Kidney (tissue), 14 donors: ENCODE measurements around the gene KIF12. TPM values are rescaled to one million over a fixed set of nuclear protein-coding genes. Genes with fewer than 3 reads are reported as not detected.
"Not testable (repeated sequence)": the region's sequence is repeated elsewhere in the genome, so short reads cannot be mapped to it uniquely, and the experiment has no call there.

Source experiments
- DNase-seq, 5 donors: peaks; one replicate each; pipeline ENCODE4 v3.0.0-alpha.2; 2013 to 2020
- FAIRE-seq: peaks from 2 replicates; lab custom pipeline; 2012; peaks lifted over from hg19 to GRCh38; lab: Jason Lieb, UNC
- H3K27ac ChIP-seq, 2 donors: one replicate each; pipeline ENCODE4 v1.7.0; 2013; ENCODE audit warnings: low read depth in 2 of 2, low read length in 2 of 2, inconsistent platforms in 1 of 2
- H3K27me3 ChIP-seq: one replicate; pipeline ENCODE4 v1.7.1; 2013; ENCODE audit warnings: low read length, inconsistent platforms; ENCODE audit not compliant: control insufficient read depth, insufficient read depth
- H3K36me3 ChIP-seq, 3 donors: one replicate each; pipeline versions ENCODE4 v1.7.0 to v1.7.1; 2013; ENCODE audit warnings: low read length in 3 of 3, control low read depth in 1 of 3, inconsistent platforms in 1 of 3; ENCODE audit not compliant: insufficient read depth in 3 of 3, control insufficient read depth in 2 of 3
- H3K4me1 ChIP-seq, 3 donors: one replicate each; pipeline versions ENCODE4 v1.7.0 to v1.7.1; 2013; ENCODE audit warnings: low read length in 3 of 3, inconsistent platforms in 1 of 3, low read depth in 1 of 3; ENCODE audit not compliant: control insufficient read depth in 2 of 3, insufficient read depth in 2 of 3
- H3K4me3 ChIP-seq, 3 donors: one replicate each; pipeline versions ENCODE4 v1.7.0 to v1.8.1; 2013; ENCODE audit warnings: low read length in 3 of 3, control low read depth in 1 of 3, inconsistent platforms in 1 of 3
- H3K9ac ChIP-seq, 3 donors: one replicate each; pipeline versions ENCODE4 v1.7.0 to v1.7.1; 2013; ENCODE audit warnings: low read length in 3 of 3, control low read depth in 1 of 3, inconsistent platforms in 1 of 3
- H3K9me3 ChIP-seq, 3 donors: one replicate each; pipeline versions ENCODE4 v1.7.0 to v1.7.1; 2013; ENCODE audit warnings: low read length in 3 of 3, control low read depth in 1 of 3, inconsistent platforms in 1 of 3; ENCODE audit not compliant: control insufficient read depth in 2 of 3, insufficient read depth in 1 of 3
- intact Hi-C: fragments of 100-400 bp; cut with DNase I; formaldehyde crosslinking; loops from one replicate; pipeline ENCODE4 v1.11.1; 2022
- polyA plus RNA-seq: library from polyadenylated mRNA; stranded (reverse); fragments of 350-450 nt; fragmentation: Illumina TruSeq; extraction: RNeasy Lipid Tissue Mini Kit (QIAGEN cat#74804); gene quantifications from one replicate; pipeline ENCODE4 v1.2.3, GENCODE V29; 2014; ENCODE audit warnings: low read depth, low replicate concordance; ENCODE audit not compliant: insufficient read depth
- total RNA-seq: library from RNA; stranded (reverse); fragmentation: NEBNext Ultra II Directional; extraction: Animal tissue kit (Norgen Biotek cat#: 25700); gene quantifications from one replicate; pipeline ENCODE4 v1.2.1, GENCODE V29; 2021
- TF ChIP-seq, protein P1 (sequence below): IDR thresholded peaks from 3 replicates; pipeline ENCODE4 v1.5.1; 2012; ENCODE audit warnings: mild to moderate bottlenecking, moderate library complexity, borderline replicate concordance; ENCODE audit not compliant: insufficient read depth; ENCODE audit errors: extremely low read depth
- donor health status: control.
- donor health status: control.
- donor health status: control.
- donor health status: control.
- donor health status: control.
- donor health status: DM: yes; HTN: yes; CAD: no.
- donor health status: Normal renal cell carcinoma (clear cell type).

Gene KIF12
- total and polyA plus RNA-seq, 2 donors from 2014 or later = 155 to 202 TPM

DNA sequence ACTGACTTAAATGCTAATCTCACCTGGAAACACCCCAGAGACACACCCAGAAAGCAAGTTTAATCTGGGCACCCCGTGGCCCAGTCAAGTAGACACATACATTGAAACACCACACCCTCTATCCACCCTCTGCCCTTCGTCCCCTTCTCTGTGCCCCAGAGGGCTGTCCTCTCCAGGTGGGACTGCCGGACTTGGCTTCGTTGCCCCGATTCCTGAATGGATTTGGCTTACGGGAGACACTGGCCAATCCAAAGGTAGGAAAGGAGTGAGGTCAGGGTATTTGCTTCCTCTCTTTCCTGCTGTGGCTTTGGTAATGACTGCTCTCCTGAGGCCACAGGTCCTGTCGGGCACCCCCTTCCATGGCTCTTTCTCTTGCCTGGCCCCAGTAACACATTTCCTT is 31.0 kb upstream of the KIF12 start:
- Histone ChIP-seq H3K9me3 (peaks cover 0 to 8% (median 0%) of the 10 kb centered on the region in 3 donors), H3K27me3 (no peaks in the 10 kb centered on the region), H3K27ac (no peak overlapping the region), H3K4me3 (no peak overlapping the region), H3K9ac (no peak overlapping the region), H3K4me1 (no peaks in the 10 kb centered on the region), H3K36me3 (no peaks in the 10 kb centered on the region)
- DNase-seq = peak in 1 of 5 donors; percentile 38
- TF ChIP-seq, protein P1, sequence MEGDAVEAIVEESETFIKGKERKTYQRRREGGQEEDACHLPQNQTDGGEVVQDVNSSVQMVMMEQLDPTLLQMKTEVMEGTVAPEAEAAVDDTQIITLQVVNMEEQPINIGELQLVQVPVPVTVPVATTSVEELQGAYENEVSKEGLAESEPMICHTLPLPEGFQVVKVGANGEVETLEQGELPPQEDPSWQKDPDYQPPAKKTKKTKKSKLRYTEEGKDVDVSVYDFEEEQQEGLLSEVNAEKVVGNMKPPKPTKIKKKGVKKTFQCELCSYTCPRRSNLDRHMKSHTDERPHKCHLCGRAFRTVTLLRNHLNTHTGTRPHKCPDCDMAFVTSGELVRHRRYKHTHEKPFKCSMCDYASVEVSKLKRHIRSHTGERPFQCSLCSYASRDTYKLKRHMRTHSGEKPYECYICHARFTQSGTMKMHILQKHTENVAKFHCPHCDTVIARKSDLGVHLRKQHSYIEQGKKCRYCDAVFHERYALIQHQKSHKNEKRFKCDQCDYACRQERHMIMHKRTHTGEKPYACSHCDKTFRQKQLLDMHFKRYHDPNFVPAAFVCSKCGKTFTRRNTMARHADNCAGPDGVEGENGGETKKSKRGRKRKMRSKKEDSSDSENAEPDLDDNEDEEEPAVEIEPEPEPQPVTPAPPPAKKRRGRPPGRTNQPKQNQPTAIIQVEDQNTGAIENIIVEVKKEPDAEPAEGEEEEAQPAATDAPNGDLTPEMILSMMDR = no peak
- FAIRE-seq = no peak
- intact Hi-C loops = no loop called here

DNA sequence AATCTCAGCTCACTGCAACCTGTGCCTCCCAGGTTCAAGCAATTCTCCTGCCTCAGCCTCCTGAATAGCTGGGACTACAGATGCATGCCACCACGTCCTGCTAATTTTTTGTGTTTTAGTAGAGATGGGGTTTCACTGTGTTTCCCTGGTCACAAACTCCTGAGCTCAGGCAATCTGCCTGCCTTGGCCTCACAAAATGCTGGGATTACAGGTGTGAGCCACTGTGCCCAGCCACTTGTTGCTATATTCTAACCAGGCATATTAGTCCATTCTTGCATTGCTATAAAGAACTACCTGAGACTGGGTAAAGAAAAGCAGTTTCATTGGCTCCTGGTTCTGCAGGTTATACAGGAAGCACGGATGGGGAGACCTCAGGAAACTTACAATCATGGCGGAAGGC is 29.7 kb upstream of the KIF12 start:
- H3K4me3 ChIP-seq, FAIRE-seq, H3K27ac ChIP-seq, H3K9ac ChIP-seq, H3K36me3 ChIP-seq, H3K4me1 ChIP-seq, DNase-seq, H3K27me3 ChIP-seq, H3K9me3 ChIP-seq, intact Hi-C loops: not testable (repeated sequence)

DNA sequence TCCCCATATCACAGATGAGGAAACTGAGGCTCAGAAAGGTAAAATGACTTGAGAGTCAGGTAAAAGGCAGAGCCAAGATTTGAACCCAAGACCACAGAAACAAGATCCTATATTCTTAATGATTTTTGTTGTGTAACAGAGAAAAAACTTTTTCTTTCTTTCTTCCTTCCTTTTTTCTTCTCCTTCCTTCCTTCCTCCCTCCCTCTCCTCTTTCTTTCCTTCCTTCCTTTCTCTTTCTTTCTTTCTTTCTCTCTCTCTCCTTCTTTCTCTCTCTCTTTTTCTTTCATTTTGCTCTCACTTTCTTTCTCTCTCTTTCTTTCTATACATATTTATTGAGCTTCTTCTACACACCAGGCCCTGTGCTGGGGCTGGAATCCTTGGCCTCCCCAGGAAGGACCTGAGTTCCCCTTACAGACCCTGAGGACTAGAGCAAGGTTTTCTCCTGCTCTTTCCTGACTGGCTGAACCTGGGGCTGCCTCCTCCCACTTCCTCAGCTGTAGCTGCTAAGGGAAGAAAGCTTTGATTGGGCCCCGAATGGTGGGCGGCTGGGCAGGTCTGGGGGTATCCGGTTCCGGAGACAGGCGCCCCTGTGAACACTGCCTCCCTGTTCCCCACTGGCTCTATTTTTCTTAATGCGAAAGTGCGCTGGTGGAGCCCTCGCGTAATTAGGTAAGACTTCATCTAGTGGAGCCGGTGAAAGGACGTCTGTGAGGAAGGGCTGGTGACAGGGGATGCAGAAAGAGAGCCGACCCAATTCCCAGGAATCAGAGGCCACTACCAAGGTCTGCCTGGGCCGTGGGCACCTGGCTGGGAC is 27.4 kb upstream of the KIF12 start:
- H3K4me1 ChIP-seq = no peaks in the 10 kb centered on the region
- H3K27ac ChIP-seq = no peak overlapping the region
- no peaks in the 10 kb centered on the region for H3K36me3 ChIP-seq
- intact Hi-C loops = no loop called here
- H3K9ac ChIP-seq = no peak overlapping the region
- TF ChIP-seq, protein P1 = no peak
- DNase-seq = peak in 1 of 5 donors; percentile 28
- peaks cover 0 to 8% (median 0%) of the 10 kb centered on the region in 3 donors for H3K9me3 ChIP-seq
- H3K4me3 ChIP-seq = no peak overlapping the region
- no peak for FAIRE-seq
- no peaks in the 10 kb centered on the region for H3K27me3 ChIP-seq

DNA sequence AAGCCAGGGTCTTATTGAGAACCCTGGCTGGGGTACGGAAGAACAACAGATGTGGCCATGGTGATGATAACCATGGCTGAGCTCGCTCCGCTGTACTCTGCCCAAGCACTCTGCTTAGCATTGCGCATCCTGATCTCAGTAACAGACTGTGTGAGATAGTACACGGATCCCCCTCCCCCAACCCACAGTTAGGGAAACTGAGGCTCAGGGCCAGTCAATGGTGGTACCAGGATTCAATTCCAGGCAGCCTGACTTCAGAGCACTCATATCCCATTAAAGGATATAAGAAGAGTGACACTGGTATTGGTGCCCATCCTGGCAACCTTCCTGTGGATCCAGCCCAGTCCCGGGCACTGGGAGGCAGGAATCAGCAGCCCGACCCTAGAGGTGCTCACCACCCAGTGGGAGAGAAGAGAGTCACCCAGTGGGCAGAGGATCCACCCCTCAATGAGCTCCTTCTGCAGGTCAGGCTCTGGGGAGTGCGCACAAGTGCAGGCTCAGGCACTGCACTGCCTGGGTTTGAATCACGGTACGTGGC is 26.5 kb upstream of the KIF12 start:
- FAIRE-seq = no peak
- DNase-seq = peak in 1 of 5 donors; percentile 35
- Histone ChIP-seq H3K36me3 (no peaks in the 10 kb centered on the region), H3K27ac (no peak overlapping the region), H3K9me3 (peaks cover 0 to 8% (median 0%) of the 10 kb centered on the region in 3 donors), H3K4me1 (no peaks in the 10 kb centered on the region), H3K27me3 (no peaks in the 10 kb centered on the region), H3K9ac (no peak overlapping the region), H3K4me3 (no peak overlapping the region)
- intact Hi-C loops = no loop called here
- TF ChIP-seq, protein P1 = no peak
